ENCODE results near the gene STH. TPM values are rescaled to one million over a fixed set of nuclear protein-coding genes. Genes with fewer than 3 reads are reported as not detected.

Gene STH
- total RNA-seq, 1 donor from 2014 or later = not detected

DNA sequence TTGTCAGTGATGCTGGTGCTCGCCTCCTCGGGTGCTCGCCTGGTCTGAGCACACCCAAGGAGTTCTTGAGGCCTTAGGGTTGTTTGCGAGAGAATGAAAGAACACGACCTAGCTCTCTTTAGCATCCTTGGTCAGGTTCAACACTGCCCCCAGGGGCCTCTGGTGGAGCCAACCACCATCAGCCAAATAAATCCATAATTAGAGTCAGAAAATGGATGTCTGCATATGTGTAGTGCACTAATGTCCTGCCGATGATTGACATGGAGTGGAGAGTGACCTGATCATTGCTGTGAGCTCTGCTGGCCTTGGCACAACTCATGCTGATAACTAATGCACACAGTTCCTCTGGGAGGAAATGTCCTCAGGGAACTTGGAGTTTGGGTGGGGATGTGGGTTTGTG, 8.2 kb upstream of the STH start:
- Mint-ChIP-seq H3K27me3 (ENCODE audit: low read depth) (no peaks in the 10 kb centered on the region), H3K9me3 (ENCODE audit: low read depth) (no peaks in the 10 kb centered on the region), H3K4me3 (ENCODE audit: unreplicated experiment) (no peak overlapping the region), H3K36me3 (ENCODE audit: low read depth) (no peaks in the 10 kb centered on the region), H3K27ac (ENCODE audit: unreplicated experiment) (no peak overlapping the region), H3K4me1 (ENCODE audit: low read depth) (no peaks in the 10 kb centered on the region)
- TF ChIP-seq, protein P1, sequence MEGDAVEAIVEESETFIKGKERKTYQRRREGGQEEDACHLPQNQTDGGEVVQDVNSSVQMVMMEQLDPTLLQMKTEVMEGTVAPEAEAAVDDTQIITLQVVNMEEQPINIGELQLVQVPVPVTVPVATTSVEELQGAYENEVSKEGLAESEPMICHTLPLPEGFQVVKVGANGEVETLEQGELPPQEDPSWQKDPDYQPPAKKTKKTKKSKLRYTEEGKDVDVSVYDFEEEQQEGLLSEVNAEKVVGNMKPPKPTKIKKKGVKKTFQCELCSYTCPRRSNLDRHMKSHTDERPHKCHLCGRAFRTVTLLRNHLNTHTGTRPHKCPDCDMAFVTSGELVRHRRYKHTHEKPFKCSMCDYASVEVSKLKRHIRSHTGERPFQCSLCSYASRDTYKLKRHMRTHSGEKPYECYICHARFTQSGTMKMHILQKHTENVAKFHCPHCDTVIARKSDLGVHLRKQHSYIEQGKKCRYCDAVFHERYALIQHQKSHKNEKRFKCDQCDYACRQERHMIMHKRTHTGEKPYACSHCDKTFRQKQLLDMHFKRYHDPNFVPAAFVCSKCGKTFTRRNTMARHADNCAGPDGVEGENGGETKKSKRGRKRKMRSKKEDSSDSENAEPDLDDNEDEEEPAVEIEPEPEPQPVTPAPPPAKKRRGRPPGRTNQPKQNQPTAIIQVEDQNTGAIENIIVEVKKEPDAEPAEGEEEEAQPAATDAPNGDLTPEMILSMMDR (IDR thresholded peaks at IDR 0.05) = no peak
- DNase-seq (ENCODE audit: low spot score) = no peak

DNA sequence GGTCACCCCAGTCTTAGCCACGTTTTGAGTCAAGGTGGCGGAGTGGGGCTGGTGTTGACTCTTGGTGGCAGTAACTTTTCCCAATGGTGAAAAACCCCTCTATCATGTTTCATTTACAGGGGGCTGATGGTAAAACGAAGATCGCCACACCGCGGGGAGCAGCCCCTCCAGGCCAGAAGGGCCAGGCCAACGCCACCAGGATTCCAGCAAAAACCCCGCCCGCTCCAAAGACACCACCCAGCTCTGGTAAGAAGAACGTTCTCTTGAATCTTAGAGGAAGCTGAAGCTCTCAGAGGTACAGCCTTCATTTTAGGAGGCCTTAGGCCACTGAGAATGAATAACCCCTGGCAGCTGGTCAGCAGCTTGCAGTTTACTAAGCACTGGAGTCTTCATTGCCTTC, 7.7 kb upstream of the STH start:
- no peaks in the 10 kb centered on the region for H3K9me3 Mint-ChIP-seq (ENCODE audit: low read depth)
- no peak overlapping the region for H3K4me3 Mint-ChIP-seq (ENCODE audit: unreplicated experiment)
- H3K27ac Mint-ChIP-seq (ENCODE audit: unreplicated experiment) = no peak overlapping the region
- H3K27me3 Mint-ChIP-seq (ENCODE audit: low read depth) = no peaks in the 10 kb centered on the region
- TF ChIP-seq, protein P1 (IDR thresholded peaks at IDR 0.05) = no peak
- no peaks in the 10 kb centered on the region for H3K36me3 Mint-ChIP-seq (ENCODE audit: low read depth)
- no peaks in the 10 kb centered on the region for H3K4me1 Mint-ChIP-seq (ENCODE audit: low read depth)
- DNase-seq (ENCODE audit: low spot score) = no peak

DNA sequence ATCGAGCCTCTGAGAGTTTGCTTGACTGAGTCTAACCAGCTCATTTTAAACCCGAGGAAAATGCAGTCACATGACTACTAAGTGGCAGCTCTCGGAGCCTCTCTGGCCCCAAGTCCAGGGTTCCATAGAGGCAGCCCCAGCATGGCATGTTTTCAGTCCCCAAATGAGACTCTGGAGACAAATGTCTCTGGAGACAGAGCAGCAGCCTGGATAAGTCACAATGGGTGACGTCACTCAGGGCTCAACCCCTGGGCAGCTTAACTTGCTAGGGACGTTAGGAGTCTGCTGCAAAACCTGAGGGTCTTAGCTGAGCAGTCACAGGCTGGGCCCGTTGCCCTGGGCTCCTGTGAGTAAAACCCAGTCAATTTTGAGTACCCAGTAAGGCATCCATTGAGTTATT, 6.9 kb upstream of the STH start:
- Mint-ChIP-seq H3K36me3 (ENCODE audit: low read depth) (no peaks in the 10 kb centered on the region), H3K9me3 (ENCODE audit: low read depth) (no peaks in the 10 kb centered on the region), H3K4me3 (ENCODE audit: unreplicated experiment) (no peak overlapping the region), H3K27ac (ENCODE audit: unreplicated experiment) (no peak overlapping the region), H3K4me1 (ENCODE audit: low read depth) (no peaks in the 10 kb centered on the region), H3K27me3 (ENCODE audit: low read depth) (no peaks in the 10 kb centered on the region)
- DNase-seq (ENCODE audit: low spot score) = no peak
- TF ChIP-seq, protein P1 (IDR thresholded peaks at IDR 0.05) = no peak

DNA sequence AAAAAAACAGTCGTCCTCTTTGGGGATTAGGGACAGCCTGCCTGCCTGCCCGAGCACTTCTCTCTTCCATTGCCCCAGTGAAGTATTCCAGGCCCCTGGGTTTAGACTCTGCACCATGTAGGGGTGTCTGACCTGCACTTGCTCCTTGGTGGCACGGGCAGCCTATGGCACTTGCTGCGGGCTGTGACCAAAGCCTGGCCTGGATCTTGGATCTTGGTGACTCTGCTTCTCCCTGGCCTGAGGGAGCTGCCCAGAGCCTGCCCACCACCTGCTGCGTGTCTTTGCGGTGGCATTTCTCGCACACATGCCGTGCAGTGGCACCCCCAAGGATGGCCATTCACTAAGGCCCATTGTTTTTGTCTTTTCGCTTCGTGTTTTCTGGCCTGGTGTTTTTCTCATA, 6.1 kb upstream of the STH start:
- no peak overlapping the region for H3K4me3 Mint-ChIP-seq (ENCODE audit: unreplicated experiment)
- H3K27ac Mint-ChIP-seq (ENCODE audit: unreplicated experiment) = no peak overlapping the region
- no peak for DNase-seq (ENCODE audit: low spot score)
- H3K9me3 Mint-ChIP-seq (ENCODE audit: low read depth) = no peaks in the 10 kb centered on the region
- no peaks in the 10 kb centered on the region for H3K27me3 Mint-ChIP-seq (ENCODE audit: low read depth)
- no peaks in the 10 kb centered on the region for H3K4me1 Mint-ChIP-seq (ENCODE audit: low read depth)
- no peaks in the 10 kb centered on the region for H3K36me3 Mint-ChIP-seq (ENCODE audit: low read depth)
- TF ChIP-seq, protein P1 (IDR thresholded peaks at IDR 0.05) = no peak

DNA sequence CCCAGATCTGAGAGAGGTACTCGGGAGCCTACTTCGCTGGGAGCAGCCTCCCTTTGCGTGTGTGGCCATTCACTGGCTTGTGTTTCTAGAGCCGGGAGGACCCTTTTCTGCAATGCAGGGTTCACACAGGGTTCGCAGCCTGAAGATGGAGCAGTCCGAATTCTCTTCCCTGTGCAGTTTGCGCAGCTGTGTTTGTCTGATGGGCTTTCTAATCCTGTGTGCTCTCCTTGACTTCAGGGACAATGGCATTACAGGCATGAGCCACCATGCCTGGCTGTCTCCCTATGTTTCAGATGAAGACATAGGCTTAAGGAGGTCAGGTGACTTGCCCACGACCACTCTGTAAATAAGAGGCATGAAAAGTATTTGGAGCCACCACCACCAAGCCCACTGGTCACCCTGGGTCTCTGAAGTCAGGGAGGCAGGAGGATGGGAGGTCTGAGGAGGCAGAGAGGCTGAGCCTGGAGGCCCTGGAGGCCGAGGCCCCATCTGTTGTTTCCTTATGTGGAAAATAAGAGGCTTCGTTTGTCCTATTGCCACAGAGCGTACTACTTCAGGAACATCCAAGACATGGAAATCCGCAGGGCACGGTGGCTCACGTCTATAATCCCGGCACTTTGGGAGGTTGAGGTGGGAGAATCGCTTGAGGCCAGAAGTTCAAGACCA, 5.0 kb upstream of the STH start:
- Mint-ChIP-seq H3K4me3 (ENCODE audit: unreplicated experiment) (no peak overlapping the region), H3K9me3 (ENCODE audit: low read depth) (no peaks in the 10 kb centered on the region), H3K27me3 (ENCODE audit: low read depth) (no peaks in the 10 kb centered on the region), H3K27ac (ENCODE audit: unreplicated experiment) (no peak overlapping the region), H3K36me3 (ENCODE audit: low read depth) (no peaks in the 10 kb centered on the region), H3K4me1 (ENCODE audit: low read depth) (no peaks in the 10 kb centered on the region)
- TF ChIP-seq, protein P1 (IDR thresholded peaks at IDR 0.05) = no peak
- DNase-seq (ENCODE audit: low spot score) = no peak
